T1000 (cell line): ENCODE data around the gene CDH20.

ENCODE experiments used
- DNase-seq: peaks from one replicate; lab custom pipeline; 2025; ENCODE audit warnings: mixed read lengths; lab: John Stamatoyannopoulos, UW

Gene CDH20

GRCh38 chr18:61575419-61575818 is 242.2 kb downstream of the CDH20 start:
- DNase-seq, result no peak

- no peak for DNase-seq
Observed at GRCh38 chr18:61578846-61579245, 245.6 kb downstream of the CDH20 start.

DNA sequence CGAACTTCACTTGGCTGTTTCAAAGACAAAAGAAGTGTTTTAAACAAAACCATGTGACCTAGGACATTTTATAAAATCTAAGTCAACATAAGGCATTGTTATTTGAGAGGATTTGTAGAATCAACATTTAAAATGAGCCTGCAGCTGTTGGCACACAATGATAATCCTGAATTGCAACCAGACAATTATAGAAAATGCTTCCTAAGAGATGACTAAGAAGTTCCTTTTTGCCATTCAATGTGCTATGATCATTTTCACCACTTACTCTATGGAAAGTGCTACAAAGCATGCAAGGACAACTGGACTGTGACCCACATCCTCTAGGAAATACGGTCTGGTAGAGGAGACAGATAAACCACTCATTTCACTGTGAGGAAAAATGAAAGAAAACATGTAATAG is 246.4 kb downstream of the CDH20 start:
- DNase-seq, result no peak

DNA sequence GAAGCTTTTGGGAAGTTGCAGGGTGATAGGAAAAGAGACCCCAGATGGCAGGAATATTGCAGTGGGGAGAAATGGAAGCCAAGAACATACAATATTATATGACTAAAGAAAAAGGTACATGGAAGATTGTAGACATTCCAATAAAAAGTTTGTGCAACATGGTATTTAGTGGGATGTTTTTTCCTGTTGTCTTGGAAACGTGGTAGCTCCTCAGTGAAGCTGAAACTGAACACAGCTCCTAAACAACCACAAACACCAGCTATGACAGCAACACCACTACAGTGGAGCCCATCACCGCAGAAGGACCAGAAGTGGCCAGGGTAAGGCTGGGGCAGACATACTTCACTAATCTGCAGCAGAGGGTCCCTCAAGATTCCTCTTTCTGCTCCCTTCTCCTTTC is 246.8 kb downstream of the CDH20 start:
- no peak for DNase-seq

DNA sequence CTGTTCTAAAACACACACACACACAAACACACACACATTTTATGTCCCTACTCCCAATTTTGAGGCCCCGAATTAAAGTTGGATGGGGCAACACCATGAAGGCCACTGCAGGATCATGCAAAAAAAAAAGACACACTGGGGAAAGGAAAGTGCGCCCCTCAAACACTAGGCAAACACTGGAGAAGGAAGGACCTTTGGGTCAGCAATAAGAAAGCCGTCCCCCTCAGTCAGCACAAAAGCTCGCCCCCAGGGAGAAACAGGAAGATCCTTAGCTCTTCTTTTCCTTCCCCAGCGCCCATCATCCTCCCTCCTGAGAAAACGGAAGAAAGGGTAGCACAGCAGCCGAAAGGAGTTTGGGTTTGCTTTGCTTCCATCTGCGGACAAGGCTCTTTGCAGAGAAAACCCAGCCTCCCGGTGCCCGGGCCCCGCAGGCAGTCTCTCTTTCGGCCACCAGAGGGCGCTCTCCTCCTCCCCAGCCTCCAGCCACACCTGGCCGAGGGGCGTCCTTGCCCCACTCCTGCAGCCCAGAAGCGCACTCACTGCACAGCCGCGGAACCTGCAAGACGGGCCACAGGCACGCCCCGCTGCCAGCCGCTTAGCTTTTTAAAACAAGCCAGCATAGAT is 248.5 kb downstream of the CDH20 start:
- peak; percentile 31 for DNase-seq

GRCh38 chr18:61582202-61582710 is 249.0 kb downstream of the CDH20 start:
- DNase-seq, result no peak

- no peak for DNase-seq
Observed at GRCh38 chr18:61583548-61583947, 250.3 kb downstream of the CDH20 start.

GRCh38 chr18:61587865-61588264 is 254.6 kb downstream of the CDH20 start:
- no peak for DNase-seq

GRCh38 chr18:61589053-61589723 is 256.0 kb downstream of the CDH20 start:
- DNase-seq, result no peak

GRCh38 chr18:61589724-61590065 is 256.5 kb downstream of the CDH20 start:
- DNase-seq, result no peak

DNA sequence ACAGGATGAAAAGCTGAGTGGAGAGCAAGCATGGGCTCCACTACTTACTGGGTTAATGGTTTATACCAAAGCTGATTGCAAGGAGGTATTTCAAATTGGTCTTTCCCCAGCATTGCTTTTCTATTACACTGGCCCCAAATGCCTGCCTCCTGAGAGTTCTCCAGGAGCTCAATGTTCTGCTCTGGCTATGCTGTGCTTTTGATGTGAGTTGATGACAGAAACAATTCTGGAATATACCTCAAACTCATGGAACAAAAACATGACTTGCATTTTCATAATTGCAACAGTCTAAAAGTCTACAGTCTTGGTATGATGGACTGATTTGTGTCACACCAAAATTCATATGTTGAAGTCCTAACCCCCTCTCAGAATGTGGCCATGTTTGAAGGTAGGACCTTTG is 258.0 kb downstream of the CDH20 start:
- no peak for DNase-seq

DNA sequence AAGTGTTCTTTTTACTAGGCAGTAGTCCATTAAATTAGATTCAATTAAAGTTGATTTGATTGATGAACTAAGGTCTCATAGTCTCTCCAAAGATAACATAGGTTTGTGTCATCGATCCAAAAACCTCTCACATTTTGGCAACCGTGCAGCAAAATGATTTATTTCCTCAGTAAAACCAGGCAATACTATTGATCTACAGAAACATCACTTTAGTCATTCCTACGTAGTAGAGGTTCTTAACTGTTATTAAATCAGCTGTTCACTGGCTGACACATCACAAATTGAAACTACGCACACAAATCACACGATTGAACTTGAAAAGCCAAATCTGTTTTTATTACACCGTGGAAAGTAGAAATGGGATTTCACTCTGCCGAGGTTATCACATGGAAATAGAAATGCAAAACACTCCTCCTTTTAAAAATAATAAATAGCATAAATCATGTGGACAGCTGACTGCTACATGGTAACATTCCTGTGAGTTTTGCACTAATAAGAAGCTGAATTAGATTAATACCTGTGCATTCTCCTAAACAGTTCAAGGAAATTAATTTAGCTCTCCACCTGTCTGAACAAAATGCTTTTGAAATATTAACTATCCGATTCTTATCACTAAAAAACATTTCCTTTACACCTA is 262.5 kb downstream of the CDH20 start:
- no peak for DNase-seq

GRCh38 chr18:61596296-61596695 is 263.1 kb downstream of the CDH20 start:
- no peak for DNase-seq

DNA sequence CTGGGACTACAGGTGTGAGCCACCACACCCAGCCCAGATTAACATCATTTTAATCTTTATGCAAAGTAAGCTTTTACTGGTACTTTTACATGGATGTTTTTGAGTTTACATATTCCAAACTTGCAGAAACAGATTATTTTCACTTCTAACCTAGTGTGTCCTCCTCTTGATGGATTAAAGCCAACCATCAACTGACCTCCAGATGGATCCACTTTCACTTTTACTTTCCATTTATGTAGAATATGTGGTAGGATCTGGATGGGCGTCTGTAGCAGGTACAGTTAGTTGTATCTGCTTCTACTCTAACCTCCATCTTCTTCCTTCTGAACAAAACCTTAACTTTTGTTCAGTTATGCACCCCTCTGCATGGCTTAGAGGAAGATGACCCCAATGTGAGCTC is 264.1 kb downstream of the CDH20 start:
- DNase-seq, result no peak

- no peak for DNase-seq
Observed at GRCh38 chr18:61600422-61600821, 267.2 kb downstream of the CDH20 start.

- DNase-seq, result no peak
Observed at GRCh38 chr18:61602836-61603235, 269.6 kb downstream of the CDH20 start.
